Measurements from ENCODE around the gene RAG1. TPM values are rescaled to one million over a fixed set of nuclear protein-coding genes. Genes with fewer than 3 reads are reported as not detected.

Gene RAG1
- total RNA-seq, 1 experiment from 2014 or later, result 0.11 TPM

DNA sequence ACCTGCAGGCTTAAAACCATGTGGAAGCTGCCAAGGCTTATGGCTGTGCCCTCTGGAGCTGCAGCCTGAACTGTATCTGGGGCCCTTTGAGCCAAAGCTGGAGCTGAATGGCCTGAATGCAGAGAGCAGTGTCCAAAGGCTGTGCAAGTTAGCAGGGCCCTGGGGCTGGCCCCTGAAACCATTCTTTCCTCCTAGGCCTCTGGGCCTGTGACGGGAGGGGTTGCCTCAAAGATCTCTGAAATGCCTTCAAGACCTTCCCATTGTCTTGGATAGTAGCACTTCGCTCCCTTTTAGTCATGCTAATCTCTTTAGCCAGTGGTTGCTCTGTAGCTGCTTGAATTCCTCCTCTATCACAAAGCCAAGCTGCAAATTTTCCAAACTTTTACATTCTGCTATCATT, 13.7 kb downstream of the RAG1 start:
- no peak for DNase-seq (ENCODE audit: low spot score)
- CTCF ChIA-PET, result no interaction called here
- no peak overlapping the region for H3K4me3 ChIP-seq (ENCODE audit: low read depth, low read length, poor library complexity, severe bottlenecking)
- no peaks in the 10 kb centered on the region for H3K36me3 ChIP-seq (ENCODE audit: insufficient read depth, low read length, poor library complexity, severe bottlenecking)
- peaks cover 7% of the 10 kb centered on the region for H3K9me3 ChIP-seq (ENCODE audit: low read depth, low read length, poor library complexity, severe bottlenecking)
- H3K27ac ChIP-seq (ENCODE audit: low read depth, low read length, poor library complexity, severe bottlenecking), result no peak overlapping the region
- intact Hi-C loops (cut with micrococcal nuclease; ENCODE audit: unreplicated experiment), result no loop called here
- POLR2A ChIA-PET (ENCODE audit: low non-redundant PET), result no interaction called here
- H3K27me3 ChIP-seq (replicated peaks; ENCODE audit: insufficient read depth, low read depth, low read length, poor library complexity), result peaks cover 41% of the 10 kb centered on the region
- TF ChIP-seq, protein P1, sequence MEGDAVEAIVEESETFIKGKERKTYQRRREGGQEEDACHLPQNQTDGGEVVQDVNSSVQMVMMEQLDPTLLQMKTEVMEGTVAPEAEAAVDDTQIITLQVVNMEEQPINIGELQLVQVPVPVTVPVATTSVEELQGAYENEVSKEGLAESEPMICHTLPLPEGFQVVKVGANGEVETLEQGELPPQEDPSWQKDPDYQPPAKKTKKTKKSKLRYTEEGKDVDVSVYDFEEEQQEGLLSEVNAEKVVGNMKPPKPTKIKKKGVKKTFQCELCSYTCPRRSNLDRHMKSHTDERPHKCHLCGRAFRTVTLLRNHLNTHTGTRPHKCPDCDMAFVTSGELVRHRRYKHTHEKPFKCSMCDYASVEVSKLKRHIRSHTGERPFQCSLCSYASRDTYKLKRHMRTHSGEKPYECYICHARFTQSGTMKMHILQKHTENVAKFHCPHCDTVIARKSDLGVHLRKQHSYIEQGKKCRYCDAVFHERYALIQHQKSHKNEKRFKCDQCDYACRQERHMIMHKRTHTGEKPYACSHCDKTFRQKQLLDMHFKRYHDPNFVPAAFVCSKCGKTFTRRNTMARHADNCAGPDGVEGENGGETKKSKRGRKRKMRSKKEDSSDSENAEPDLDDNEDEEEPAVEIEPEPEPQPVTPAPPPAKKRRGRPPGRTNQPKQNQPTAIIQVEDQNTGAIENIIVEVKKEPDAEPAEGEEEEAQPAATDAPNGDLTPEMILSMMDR (conservative IDR thresholded peaks at IDR 0.05; ENCODE audit: low read depth, low read length), result no peak
- TF ChIP-seq EZH2 (IDR thresholded peaks at IDR 0.05; ENCODE audit: borderline replicate concordance, low read depth, low read length, poor library complexity, severe bottlenecking), result no peak
- no TSS peak for BruUV-seq (replicated peaks)
- peaks cover 14% of the 10 kb centered on the region for H3K4me1 ChIP-seq (ENCODE audit: insufficient read depth, low read length, poor library complexity, severe bottlenecking)

DNA sequence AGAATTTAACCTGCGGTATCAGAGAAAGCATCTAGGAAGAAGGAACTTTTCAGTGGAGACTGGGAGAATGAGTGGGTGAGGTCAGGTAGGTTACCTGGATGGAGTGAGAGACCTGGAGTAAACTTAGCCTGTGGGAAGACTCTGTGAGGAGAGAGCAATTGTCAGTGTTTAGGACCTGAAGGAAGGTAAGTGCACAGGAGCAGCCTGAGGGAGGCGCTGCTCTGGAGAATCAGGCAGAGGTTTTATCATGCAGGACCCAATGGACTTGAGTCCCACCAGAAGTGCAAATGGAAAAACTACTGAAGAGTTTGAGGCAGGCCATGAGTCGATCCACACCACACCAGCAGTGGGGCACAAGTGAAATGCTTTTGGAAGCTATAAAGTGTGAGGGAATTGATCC, 15.9 kb downstream of the RAG1 start:
- H3K36me3 ChIP-seq (ENCODE audit: insufficient read depth, low read length, poor library complexity, severe bottlenecking), result no peaks in the 10 kb centered on the region
- H3K4me1 ChIP-seq (ENCODE audit: insufficient read depth, low read length, poor library complexity, severe bottlenecking), result peaks cover 3% of the 10 kb centered on the region
- ChIA-PET CTCF (no interaction called here), POLR2A (ENCODE audit: low non-redundant PET) (no interaction called here)
- DNase-seq (ENCODE audit: low spot score), result no peak
- intact Hi-C loops (cut with micrococcal nuclease; ENCODE audit: unreplicated experiment), result no loop called here
- H3K27ac ChIP-seq (ENCODE audit: low read depth, low read length, poor library complexity, severe bottlenecking), result no peak overlapping the region
- BruUV-seq (replicated peaks), result no TSS peak
- no peak for TF ChIP-seq EZH2 (IDR thresholded peaks at IDR 0.05; ENCODE audit: borderline replicate concordance, low read depth, low read length, poor library complexity, severe bottlenecking)
- TF ChIP-seq, protein P1 (conservative IDR thresholded peaks at IDR 0.05; ENCODE audit: low read depth, low read length), result peak; percentile 49
- H3K9me3 ChIP-seq (ENCODE audit: low read depth, low read length, poor library complexity, severe bottlenecking), result peaks cover 7% of the 10 kb centered on the region
- H3K27me3 ChIP-seq (replicated peaks; ENCODE audit: insufficient read depth, low read depth, low read length, poor library complexity), result peaks cover 50% of the 10 kb centered on the region
- no peak overlapping the region for H3K4me3 ChIP-seq (ENCODE audit: low read depth, low read length, poor library complexity, severe bottlenecking)

DNA sequence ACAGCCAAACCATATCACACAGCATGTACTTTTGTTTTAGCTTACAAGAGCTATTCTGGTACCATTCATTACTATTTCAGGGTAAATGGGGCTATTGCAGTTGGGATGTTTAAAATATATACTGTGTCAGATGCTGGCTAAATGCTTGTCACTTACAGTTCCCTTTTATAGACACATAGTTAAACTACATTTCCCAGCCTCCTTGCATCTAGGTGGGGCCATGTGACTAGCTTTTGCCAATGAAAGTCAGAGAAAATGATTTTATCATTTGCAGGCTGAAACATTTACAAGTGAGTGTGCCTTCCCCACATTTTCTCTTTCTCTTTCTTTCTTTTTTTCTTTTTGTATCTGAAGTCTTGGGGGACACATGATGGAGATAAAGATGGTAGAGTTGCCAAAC, 18.7 kb downstream of the RAG1 start:
- Histone ChIP-seq H3K27ac (ENCODE audit: low read depth, low read length, poor library complexity, severe bottlenecking) (no peak overlapping the region), H3K36me3 (ENCODE audit: insufficient read depth, low read length, poor library complexity, severe bottlenecking) (no peaks in the 10 kb centered on the region), H3K9me3 (ENCODE audit: low read depth, low read length, poor library complexity, severe bottlenecking) (peaks cover 4% of the 10 kb centered on the region), H3K4me1 (ENCODE audit: insufficient read depth, low read length, poor library complexity, severe bottlenecking) (no peaks in the 10 kb centered on the region), H3K27me3 (replicated peaks; ENCODE audit: insufficient read depth, low read depth, low read length, poor library complexity) (peaks cover 79% of the 10 kb centered on the region), H3K4me3 (ENCODE audit: low read depth, low read length, poor library complexity, severe bottlenecking) (no peak overlapping the region)
- POLR2A ChIA-PET (ENCODE audit: low non-redundant PET), result no interaction called here
- TF ChIP-seq EZH2 (IDR thresholded peaks at IDR 0.05; ENCODE audit: borderline replicate concordance, low read depth, low read length, poor library complexity, severe bottlenecking), result no peak
- TF ChIP-seq, protein P1 (conservative IDR thresholded peaks at IDR 0.05; ENCODE audit: low read depth, low read length), result no peak
- intact Hi-C loops (cut with micrococcal nuclease; ENCODE audit: unreplicated experiment), result no loop called here
- BruUV-seq (replicated peaks), result no TSS peak
- CTCF ChIA-PET, result no interaction called here
- DNase-seq (ENCODE audit: low spot score), result no peak
